ENCODE measurements around the gene SBK2.

DNA sequence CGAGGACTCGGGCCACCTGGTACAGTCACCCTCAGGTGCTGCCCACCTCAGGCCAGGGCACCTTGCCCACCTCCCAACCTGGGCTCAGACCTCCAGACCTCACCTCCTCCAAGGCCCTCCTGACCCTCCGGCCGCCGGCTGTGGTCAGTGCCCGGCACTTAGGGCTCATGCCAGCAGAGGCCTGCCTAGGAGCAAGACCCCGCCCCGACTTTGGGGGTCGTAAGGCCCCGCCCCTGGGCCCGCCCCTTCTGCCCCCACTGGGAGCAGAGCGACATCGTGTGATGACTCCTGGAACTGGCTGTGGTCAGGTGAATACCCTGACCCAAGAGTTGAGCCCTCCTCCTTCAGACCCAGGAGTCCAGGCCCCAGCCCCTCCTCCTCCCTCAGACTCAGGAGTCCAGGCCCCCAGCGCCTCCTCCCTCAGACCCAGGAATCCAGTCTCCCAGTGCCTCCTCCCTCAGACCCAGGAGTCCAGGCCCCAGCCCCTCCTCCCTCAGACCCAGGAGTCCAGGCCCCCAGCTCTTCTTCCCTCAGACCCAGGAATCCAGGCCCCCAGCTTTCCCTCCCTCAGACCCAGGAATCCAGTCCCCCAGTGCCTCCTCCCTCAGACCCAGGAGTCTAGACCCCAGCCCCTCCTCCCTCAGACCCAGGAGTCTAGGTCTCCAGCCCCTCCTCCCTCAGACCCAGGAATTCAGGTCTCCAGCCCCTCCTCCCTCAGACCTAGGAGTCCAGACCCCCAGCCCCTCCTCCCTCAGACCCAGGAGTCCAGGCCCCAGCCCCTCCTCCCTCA, at the start of gene SBK2:
- TF ChIP-seq JUN (IDR thresholded peaks at IDR 0.05; ENCODE audit: borderline replicate concordance, insufficient read depth, insufficient read length, low read depth) (no peak), EZH2 (IDR thresholded peaks at IDR 0.05; ENCODE audit: borderline replicate concordance, low read depth, low read length, severe bottlenecking) (no peak), CTCF (IDR thresholded peaks at IDR 0.05; ENCODE audit: extremely low read depth in 1 of 2, insufficient read depth in 1 of 2, low read depth in 1 of 2, low read length in 2 of 2) (peak in 1 of 2 donors; percentile 43), POLR2A (IDR thresholded peaks at IDR 0.05; ENCODE audit: low read depth, low read length) (no peak)
- TF ChIP-seq, protein P1, sequence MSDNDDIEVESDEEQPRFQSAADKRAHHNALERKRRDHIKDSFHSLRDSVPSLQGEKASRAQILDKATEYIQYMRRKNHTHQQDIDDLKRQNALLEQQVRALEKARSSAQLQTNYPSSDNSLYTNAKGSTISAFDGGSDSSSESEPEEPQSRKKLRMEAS (IDR thresholded peaks at IDR 0.05; ENCODE audit: insufficient read depth, insufficient read length): no peak

Measured in endothelial cell of umbilical vein (primary cell).